ENCODE data around the gene KCNJ16. TPM values are rescaled to one million over a fixed set of nuclear protein-coding genes. Genes with fewer than 3 reads are reported as not detected.
"Not testable (repeated sequence)": the region's sequence is repeated elsewhere in the genome, so short reads cannot be mapped to it uniquely, and the experiment has no call there.

The KCNJ16 gene
- polyA plus RNA-seq (ENCODE audit: insufficient read length in 4 of 4), result 100 to 1,000 TPM; 117 to 237 (median 144) TPM

DNA sequence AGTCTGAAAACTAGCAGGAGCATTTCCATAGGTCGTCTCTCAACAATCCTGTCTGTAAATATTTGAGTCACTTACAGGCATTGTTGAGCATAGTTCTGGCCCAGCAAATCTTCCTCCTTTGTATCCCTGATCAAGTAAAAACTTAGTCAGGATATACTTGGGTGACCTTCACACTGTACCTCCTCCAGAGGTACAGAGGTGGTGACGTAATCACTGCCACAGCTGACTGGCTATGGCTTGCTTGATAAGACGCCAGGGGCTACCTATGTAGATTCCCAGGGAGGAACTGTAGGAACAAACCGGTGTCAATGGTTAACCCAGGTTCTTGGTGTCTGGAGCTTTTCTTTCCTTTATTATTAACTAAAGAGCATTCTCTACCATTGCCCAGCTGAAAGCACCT is at the start of gene KCNJ16:
Gene KCNJ16, plus strand, starts transcription at position 270 of the 400 bp plus-strand sequence. CDS start 56,863 bp downstream, outside the sequence.
- DNase-seq (ENCODE audit: low read depth in 4 of 4, low spot score in 2 of 4), result peak in 2 of 4 donors; percentile 56 to 78

DNA sequence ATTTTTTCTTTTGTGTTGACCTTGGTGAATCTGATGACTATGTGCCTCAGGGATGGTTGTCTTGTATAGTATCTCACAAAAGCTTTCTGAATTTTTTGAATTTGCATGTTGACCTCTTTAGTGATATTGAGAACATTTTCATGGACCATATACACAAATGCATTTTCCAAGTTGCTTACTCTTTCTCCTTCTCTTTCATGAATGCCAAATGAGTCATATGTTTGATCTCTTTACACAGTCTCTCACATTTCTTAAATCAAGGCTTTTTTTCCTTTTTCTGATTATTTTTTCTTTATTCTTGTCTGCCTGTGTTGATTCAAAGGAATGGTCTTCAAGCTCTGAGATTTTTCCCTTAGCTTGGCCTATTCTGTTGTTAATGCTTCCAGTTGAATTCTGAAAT is 46.6 kb upstream of the KCNJ16 start:
- no peak for DNase-seq (ENCODE audit: low read depth in 4 of 4, low spot score in 2 of 4)

DNA sequence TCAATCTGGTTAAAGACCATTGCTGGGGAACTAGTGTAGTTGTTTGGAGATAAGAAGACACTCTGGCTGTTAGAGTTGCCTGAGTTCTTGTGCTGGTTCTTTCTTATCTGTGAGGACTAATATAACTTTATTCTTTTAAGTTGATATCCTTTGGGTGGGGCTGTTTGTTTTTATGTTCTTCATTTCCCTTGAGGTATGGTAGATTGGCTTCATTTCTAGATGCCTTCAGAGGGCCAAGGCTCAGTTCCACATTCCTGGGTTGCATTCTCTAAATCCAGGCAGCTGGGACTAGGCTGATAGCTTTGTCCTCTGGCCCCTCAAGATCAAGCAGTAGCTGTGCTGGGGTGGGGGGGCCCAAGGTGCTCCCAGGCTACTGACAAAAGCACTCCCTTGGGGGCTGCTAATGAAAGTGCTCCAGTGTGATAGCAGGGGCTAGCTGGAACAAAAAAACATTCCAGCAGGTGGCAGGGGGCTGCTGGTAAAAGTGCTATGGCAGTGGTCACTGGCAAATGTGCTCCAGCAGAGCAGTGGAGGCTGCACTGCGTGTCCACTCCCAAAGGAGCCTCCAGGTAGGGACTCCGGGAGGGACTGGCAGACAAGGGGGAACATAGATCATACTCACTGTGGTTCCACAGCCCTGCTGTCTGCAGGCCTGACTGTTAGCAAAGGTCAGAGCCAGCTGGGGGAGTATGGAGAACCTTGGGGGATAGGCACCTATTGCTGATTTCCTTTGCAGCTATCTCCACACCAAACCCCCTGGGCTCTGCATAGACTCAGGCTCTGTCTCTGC is 45.9 kb upstream of the KCNJ16 start:
- no peak for DNase-seq (ENCODE audit: low read depth in 4 of 4, low spot score in 2 of 4)

DNA sequence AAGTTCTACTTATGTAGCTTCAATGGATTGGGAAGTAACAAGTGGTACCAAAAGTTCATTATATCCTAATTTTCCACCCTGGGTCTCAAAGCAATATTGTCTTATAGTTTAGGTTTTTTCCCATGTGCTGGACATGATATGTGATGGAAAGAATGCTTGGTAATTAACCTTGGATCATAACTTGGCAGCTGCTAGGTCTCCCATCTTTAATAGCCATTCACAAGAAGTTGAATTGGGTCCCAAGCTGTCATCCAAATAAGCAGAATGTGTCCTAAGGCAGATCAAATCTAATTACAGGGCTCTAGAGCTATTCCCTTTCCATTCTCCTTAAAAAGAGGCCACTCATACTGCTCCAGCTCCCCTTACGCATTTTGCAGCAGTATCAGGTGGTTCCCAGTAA is 44.7 kb upstream of the KCNJ16 start:
- no peak for DNase-seq (ENCODE audit: low read depth in 4 of 4, low spot score in 2 of 4)

DNA sequence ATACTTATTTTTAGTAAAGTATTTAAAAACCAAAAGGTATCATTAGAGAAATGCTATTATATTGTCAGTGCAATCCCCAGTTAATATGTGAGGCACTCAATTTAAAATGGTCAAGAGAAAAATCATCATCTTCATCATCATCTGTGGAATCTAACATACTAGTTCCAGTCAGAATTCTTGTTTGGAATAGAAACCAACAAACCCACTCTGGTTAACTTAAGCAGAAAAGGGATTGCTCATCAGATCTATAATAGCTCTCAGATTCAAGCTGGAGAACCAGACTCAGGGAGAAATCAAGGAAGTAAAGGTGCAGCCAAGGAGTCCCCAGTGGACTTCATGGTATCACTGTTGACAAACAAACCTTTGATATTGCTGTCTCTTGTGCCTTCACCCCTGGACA is 43.7 kb upstream of the KCNJ16 start:
- DNase-seq (ENCODE audit: low read depth in 4 of 4, low spot score in 2 of 4), result no peak

DNA sequence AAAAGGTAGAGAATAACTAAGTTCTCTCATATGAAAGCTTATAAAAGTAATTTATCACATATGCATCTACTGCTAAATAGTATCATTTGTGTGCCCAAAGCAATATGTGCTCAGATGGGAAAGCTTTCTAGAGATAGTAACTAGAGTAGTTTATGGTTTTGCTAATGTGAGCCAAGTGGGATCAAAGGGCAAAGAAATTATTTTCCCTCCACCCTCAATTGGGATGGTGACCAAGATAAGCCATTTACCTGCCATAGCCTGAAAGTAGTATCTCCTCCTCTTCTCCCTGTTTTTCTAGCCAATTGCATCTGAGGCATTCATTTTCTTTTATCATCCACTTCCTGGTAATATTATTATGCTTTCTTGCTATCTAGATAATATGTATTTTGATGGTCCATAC is 41.9 kb upstream of the KCNJ16 start:
- DNase-seq (ENCODE audit: low read depth in 4 of 4, low spot score in 2 of 4), result no peak

DNA sequence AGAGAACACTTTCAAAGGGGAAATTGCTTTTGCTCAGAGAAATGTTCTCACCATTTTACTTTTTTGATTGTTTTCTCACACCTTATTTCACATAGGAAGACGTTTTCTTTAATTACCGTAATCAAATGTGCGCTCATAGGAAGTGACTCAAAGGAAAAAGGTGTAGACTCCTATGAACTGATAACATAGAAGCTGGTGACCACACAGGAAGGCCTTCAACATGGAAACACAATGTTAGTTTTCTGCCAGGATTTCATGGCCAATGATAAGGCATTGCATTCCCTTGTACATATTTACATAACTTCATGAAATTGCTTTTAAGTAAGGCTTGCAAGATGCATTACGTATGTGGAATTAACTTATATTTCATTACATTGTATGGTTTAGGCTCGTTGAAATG is 40.9 kb upstream of the KCNJ16 start:
- no peak for DNase-seq (ENCODE audit: low read depth in 4 of 4, low spot score in 2 of 4)

DNA sequence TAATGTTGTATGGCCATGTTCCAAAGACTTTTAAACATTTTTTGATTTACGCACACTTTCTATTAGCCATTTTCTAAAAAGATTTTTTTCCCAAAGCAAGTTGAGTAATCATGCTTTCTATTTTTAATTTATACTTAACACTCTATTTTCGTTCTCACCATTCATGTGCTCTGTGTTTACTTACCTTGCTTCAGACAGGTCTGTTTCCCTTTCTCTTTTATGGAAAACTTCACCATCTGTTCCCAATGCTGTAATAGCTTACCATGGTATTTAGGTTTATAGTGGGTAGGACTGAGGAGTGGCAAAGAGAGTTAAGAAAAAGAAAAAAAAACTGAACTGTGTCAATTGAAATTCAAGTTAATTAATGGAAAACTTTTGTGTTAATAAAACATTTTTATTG is 37.5 kb upstream of the KCNJ16 start:
- DNase-seq (ENCODE audit: low read depth in 4 of 4, low spot score in 2 of 4), result no peak

DNA sequence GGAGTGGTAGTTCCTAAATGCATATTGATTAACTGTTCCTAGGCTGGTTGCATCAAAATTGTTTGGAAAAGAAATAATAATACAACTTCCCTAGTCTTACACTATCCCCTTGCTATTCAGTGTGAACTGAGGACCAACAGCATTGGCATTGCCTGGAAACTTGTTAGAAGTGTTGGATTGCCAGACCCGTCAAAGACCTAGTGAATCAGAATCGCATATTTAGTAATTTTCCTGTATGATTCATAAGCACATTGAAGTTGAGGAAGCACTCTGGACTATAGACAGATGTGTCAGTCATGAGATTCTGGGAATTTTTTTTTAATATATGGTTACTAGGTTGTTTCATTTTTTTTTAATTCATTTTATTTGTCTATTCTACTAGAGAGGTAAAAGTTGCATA is 34.7 kb upstream of the KCNJ16 start:
- no peak for DNase-seq (ENCODE audit: low read depth in 4 of 4, low spot score in 2 of 4)

DNA sequence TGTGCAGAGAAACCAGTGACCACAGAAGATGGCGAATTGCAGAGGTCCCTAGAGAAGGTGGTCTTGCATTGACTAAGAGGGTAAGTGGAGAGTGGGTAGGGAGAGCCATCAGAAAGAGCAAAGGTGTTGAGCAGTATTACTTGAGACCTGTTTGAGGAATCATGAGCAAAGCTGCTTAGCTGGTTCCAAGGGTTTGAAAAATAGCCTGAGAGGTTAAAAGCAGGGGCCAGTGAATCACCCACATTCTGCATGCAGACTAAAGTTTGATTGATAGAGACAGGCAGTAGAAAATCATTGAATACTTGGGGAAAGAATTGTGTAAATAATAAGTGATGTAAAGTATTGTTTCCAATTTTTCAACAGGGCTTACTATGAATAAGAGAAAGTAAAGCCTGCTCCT is 34.0 kb upstream of the KCNJ16 start:
- DNase-seq (ENCODE audit: low read depth in 4 of 4, low spot score in 2 of 4), result no peak

DNA sequence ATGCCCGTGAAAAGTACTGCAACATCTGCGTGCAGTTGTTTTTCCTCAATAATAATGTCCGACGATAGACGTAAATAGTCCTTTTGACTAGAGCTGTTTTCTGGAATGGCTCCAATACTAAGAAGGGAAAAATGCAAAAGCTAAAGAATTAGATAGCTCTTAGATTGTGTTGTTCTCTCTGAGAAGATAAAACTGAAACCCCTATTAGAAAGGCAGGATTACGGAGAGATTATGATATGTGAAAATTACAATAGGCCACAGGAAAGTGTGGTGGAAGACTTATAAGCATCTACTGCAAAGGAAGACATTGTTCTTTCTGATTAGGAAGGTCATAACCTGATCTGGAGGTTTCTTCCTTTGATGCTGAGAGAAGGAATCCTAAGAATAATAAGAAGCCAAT is 33.5 kb upstream of the KCNJ16 start:
- no peak for DNase-seq (ENCODE audit: low read depth in 4 of 4, low spot score in 2 of 4)

DNA sequence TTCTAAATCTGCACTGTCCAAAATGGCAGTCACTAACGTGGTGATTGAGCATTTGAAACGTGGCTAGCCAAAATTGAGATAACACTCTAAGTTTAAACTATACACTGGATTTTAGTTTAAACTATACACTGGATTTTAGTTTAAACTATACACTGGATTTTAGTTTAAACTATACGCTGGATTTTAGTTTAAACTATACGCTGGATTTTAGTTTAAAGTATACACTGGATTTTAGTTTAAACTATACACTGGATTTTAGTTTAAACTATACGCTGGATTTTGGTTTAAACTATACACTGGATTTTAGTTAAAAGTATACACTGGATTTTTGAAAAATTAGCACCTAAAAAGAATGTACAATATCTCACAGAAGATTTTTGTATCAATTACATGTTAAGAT is 29.2 kb upstream of the KCNJ16 start:
- not testable (repeated sequence) for DNase-seq (ENCODE audit: low read depth in 4 of 4, low spot score in 2 of 4)

DNA sequence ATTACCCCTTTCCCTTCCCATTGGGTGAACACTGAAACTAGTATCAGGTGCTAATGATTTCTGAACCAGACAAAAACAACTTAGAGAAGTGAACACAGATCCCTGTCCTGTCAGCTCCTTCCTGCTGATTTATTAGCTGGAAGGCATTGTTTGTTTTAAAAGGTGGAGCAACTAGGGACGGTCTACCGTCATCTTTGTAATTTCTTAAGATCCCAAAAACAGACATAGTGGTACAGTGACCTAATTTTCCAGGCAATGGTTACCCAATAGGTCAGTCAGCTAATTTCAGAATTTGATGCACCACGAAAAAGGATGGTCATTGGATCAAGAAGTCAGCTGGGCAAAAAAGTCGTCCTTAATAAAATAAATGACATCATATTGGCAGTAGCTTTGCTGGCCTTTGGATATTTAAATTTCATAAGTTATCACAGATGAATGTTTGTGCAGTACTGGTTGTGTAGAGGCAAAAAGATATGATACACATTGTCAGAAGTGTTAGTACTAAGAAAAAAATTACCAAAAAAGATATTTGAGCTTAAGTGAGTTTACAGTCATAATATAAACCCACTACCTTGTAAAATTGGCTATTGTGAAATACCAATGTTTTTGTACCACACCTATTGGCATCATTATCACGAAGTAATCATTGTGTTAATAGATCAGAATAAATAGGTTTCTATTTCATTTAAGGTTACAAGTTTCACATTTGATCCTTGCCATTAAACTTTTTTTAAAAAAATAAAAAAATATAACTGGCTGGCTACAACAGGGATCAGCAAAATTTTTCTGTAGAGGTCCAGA is 27.2 kb upstream of the KCNJ16 start:
- no peak for DNase-seq (ENCODE audit: low read depth in 4 of 4, low spot score in 2 of 4)

DNA sequence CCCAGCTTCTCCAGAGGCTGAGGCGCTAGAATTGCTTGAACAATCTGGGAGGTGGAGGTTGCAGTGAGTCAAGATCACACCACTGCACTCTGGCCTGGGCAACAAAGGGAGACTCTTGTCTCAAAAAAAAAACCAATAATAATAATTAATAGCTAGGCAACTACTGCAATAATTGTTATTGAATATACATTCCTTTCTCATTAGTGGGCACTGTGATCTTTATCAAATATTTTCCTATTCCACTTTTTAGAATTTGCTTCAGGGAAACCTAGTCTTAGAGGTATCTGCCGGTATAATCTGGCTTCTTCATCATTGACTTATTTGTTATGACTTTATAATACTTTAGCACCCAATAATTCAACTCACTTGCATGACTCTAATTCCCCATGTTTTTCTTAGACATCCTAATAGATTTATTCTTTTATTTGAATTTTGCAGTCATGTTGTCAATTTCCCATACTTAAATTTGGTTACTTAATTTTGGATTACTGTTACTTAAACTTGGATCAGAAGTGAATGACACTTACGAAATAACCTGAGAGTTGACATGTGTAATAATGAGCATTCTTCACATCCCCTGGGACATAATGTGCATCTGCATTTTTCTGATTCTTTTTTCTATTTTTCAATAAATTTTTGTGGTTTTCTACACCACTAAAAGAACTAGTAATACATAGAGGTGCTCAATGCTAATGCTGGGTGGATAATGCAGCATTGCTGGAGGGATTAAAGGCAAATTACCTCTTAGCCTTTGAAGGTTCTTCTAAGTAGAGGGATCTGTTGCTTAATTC is 25.0 kb upstream of the KCNJ16 start:
- no peak for DNase-seq (ENCODE audit: low read depth in 4 of 4, low spot score in 2 of 4)

DNA sequence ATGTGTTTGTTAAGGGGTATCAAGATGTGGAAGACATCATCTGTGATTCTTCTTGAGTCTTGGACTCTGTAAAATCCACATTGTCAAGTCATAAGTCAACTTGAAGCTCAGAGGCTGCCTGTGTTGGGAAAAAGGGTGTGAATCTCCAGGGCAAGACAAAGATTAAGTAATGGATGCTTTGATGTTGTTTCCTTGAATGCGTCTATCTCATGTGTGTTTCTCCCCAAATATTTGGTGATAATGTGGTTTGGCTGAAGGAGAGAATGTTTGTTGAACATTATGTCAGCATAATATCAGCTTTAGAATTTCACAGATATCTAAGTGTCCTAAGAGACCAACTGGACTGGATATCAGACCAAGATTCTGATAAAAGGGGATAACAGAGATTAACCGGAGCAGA is 24.1 kb upstream of the KCNJ16 start:
- no peak for DNase-seq (ENCODE audit: low read depth in 4 of 4, low spot score in 2 of 4)

DNA sequence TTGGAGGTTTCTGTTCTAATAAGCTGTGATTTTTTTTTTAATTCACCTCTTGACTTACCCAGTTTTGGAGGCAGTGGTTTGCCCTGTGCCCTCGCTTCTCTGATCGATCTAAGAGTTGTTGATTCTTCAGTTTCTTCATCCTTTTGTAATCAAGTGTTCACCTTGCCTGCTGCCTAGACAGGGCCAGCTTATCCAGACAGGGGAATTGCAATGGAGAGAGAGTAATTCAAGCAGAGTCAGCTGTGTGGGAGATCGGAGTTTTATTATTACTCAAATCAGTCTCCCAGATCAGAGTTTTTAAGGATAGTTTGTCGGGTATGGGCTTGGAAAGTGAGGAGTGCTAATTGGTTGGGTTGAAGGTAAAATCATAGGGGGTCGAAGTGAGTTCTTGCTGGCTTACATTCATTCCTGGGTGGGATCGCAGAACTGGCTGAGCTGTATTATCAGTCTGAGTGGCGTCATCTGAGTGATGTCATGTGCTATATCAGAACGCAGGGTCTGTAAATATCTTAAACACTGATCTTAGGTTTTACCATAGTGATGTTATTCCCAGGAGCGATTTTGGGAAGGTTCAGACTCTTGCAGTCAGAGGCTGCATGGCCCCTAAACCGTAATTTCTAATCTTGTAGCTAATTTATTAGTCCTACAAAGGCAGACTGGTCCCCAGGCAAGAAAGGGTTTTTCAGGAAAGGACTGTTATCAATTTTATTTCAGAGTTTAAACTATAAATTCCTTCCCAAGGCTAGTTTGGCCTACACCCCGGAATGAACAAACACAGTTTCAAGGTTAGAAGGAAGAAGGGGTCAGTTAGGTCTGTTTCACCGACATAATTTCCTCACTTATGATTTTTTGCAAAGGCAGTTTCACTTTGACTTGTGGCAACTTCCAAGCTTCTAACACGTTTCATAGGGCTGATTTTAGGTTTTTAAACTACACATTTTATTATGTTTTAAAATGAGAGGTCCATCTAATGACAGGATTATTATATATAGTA is 21.5 kb upstream of the KCNJ16 start:
- no peak for DNase-seq (ENCODE audit: low read depth in 4 of 4, low spot score in 2 of 4)

DNA sequence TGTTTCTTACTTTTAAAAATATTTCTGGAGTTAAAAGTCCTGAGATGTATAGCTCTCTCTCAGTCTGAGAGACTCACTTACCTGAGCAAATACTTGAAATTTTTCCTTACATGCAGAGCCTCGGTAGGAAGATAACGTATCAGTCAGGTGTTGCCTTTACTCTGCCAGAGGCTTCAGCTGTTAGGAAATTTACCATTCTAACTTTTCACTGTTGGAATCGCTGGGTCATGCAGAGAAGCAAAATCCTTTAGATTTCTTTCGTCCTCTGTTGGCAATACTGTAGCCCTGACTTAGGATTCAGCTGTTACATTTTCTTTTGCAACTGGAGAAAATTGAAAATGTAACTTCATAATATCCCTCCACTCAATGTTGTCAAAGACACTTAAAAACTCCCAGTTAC is 20.0 kb upstream of the KCNJ16 start:
- DNase-seq (ENCODE audit: low read depth in 4 of 4, low spot score in 2 of 4), result no peak

DNA sequence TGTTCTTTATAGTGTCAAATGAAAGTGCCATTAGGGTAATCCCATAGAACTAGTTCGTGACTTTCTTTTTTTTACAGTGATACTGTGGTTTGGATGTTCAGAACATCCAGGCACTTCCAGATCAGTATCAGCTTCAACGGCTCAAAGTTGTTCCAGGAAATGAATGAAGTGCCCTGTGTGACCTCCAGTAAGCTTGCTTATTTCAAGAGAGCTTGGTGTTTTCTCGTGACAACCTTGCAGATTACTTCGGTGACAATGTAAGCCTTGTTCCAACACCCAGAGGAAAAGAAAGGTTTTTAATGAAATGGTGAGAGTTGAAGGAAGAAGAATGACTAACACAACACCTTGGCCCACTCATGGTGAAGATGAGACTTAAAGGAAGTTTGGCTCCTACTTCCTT is 16.0 kb upstream of the KCNJ16 start:
- DNase-seq (ENCODE audit: low read depth in 4 of 4, low spot score in 2 of 4), result no peak

DNA sequence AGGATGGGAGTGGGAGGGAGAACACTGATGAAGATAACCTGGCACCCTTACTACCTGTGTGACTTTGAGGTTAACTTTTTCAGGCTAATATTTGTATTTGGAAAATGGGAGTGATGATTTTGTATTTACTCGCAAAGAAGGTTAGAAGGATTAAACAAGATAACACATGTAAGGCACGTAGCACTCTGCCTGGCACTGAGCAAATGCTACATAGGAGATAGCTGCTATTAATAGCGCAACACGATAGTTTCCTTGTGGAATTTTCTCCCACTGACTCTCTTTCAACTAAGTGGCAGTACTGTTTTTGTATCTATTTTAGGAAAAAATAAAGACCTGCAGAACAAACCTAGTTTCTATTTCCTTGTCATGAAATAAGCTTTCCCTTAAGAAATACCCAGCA is 15.4 kb upstream of the KCNJ16 start:
- DNase-seq (ENCODE audit: low read depth in 4 of 4, low spot score in 2 of 4), result no peak

DNA sequence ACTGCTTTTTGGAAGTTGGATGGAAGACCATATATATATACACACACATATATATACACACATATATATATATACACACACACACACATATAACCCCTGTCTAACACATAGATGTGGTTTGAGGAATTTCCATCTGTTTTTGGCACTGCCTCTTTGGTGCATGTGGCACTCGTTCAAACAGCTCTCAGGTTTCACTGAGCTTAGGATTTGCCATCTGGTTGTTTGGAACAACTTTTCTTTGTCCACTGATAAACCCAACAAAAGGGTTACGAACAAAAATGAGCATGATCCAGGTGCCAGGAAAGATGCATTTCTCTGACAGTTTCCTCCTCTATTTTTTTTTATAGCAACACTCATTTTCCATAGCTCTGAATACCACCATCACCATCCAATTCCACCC is 14.6 kb upstream of the KCNJ16 start:
- DNase-seq (ENCODE audit: low read depth in 4 of 4, low spot score in 2 of 4), result no peak

Data from left renal cortex interstitium (tissue), 4 donors.